Uterus (tissue), 4 donors: Measurements from ENCODE around the gene MS4A4A. TPM values are rescaled to one million over a fixed set of nuclear protein-coding genes. Genes with fewer than 3 reads are reported as not detected.

Source experiments
- DNase-seq, 2 donors: peaks; one replicate each; pipeline ENCODE4 v3.0.0-alpha.2; 2019 to 2020
- H3K27ac ChIP-seq, 2 donors: fragments of 200-600 bp; sonication (generic); 1 replicate in 1 of 2; 2 replicates in 1 of 2; pipeline ENCODE4 v1.5.1; 2016 to 2018
- H3K27me3 ChIP-seq, 2 donors: fragments of 200-600 bp; sonication (generic); one replicate each; pipeline ENCODE4 v1.5.1; 2018 to 2019; ENCODE audit warnings: control low read depth in 1 of 2
- H3K36me3 ChIP-seq, 2 donors: fragments of 200-600 bp; sonication (generic); one replicate each; pipeline ENCODE4 v1.5.1; 2019; ENCODE audit warnings: control low read depth in 1 of 2
- H3K4me1 ChIP-seq, 2 donors: fragments of 200-600 bp; sonication (generic); one replicate each; pipeline ENCODE4 v1.5.1; 2018 to 2019; ENCODE audit warnings: control low read depth in 1 of 2
- H3K4me3 ChIP-seq, 2 donors: fragments of 200-600 bp; sonication (generic); 1 replicate in 1 of 2; 2 replicates in 1 of 2; pipeline ENCODE4 v1.5.1; 2018 to 2019; ENCODE audit warnings: mild to moderate bottlenecking in 1 of 2
- H3K9me3 ChIP-seq, 2 donors: fragments of 200-600 bp; sonication (generic); one replicate each; pipeline ENCODE4 v1.5.1; 2019; ENCODE audit warnings: control low read depth in 1 of 2
- POLR2A ChIP-seq, 2 donors: fragments of 450-650 bp; IDR thresholded peaks; one replicate each; pipeline ENCODE4 v1.6.1; 2016; ENCODE audit warnings: antibody characterized with exemption in 2 of 2, mild to moderate bottlenecking in 1 of 2, moderate library complexity in 1 of 2
- intact Hi-C: fragments of 100-400 bp; cut with DNase I; formaldehyde crosslinking; loops from one replicate; pipeline ENCODE4 v1.15.1; 2023; ENCODE audit warnings: low total_unique reads
- total RNA-seq, 4 donors: library from RNA; depleted of rRNA in 3 of 4; stranded (reverse); fragments of >200 nt in 3 of 4; gene quantifications; one replicate each; pipeline versions ENCODE4 v1.1.0 to v1.2.4, GENCODE V29; 2014 to 2023
- TF ChIP-seq, protein P1 (sequence below), 4 experiments: fragments of 200-600 bp in 2 of 4; fragments of 450-650 bp in 2 of 4; sonication (generic) in 2 of 4; IDR thresholded peaks; one replicate each; pipeline ENCODE4 v1.5.1; 2016 to 2019; ENCODE audit warnings: antibody characterized with exemption in 4 of 4, mild to moderate bottlenecking in 2 of 4, moderate library complexity in 1 of 4
- donor health status: DM: yes; HTN: yes; CAD: no.

Gene MS4A4A
- total RNA-seq, 4 donors from 2014 or later, result 2.6 to 29.1 (median 14.3) TPM

DNA sequence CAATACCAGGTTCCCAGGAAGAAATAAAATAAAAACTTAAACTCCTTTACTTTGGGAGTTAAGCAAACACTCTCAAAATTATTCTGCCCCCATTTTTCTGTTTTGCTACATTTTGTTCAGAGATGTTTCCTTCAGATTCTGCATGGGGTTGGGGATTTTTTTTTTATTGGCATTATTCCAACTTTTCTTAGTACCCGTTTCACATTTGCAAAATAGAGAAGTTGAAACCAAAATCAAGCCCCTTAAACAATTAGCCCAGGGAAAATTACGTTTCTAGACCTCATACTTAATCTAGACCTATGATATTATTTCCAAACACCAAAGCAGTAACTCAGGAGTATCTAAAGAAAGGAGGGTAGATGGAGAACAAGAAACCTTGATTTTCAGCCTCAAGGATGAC, 77.3 kb downstream of the MS4A4A start:
- Histone ChIP-seq H3K9me3 (no peaks in the 10 kb centered on the region), H3K4me3 (no peak overlapping the region), H3K27ac (no peak overlapping the region), H3K36me3 (no peaks in the 10 kb centered on the region), H3K27me3 (no peaks in the 10 kb centered on the region), H3K4me1 (no peaks in the 10 kb centered on the region)
- no peak for DNase-seq
- intact Hi-C loops, result no loop called here
- TF ChIP-seq, protein P1, sequence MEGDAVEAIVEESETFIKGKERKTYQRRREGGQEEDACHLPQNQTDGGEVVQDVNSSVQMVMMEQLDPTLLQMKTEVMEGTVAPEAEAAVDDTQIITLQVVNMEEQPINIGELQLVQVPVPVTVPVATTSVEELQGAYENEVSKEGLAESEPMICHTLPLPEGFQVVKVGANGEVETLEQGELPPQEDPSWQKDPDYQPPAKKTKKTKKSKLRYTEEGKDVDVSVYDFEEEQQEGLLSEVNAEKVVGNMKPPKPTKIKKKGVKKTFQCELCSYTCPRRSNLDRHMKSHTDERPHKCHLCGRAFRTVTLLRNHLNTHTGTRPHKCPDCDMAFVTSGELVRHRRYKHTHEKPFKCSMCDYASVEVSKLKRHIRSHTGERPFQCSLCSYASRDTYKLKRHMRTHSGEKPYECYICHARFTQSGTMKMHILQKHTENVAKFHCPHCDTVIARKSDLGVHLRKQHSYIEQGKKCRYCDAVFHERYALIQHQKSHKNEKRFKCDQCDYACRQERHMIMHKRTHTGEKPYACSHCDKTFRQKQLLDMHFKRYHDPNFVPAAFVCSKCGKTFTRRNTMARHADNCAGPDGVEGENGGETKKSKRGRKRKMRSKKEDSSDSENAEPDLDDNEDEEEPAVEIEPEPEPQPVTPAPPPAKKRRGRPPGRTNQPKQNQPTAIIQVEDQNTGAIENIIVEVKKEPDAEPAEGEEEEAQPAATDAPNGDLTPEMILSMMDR (IDR thresholded peaks at IDR 0.05), result no peak
- no peak for TF ChIP-seq POLR2A (IDR thresholded peaks at IDR 0.05)

Other genes starting within 250 kb of the MS4A4A start
- not detected for gene OOSP2, start 240.3 kb upstream of the MS4A4A start, total RNA-seq
- gene MS4A3, start 224.0 kb upstream of the MS4A4A start, total RNA-seq, result not detected
- 1 to 10 TPM in 2 of 4 donors, under 1 TPM in 2; 0.62 to 3.2 (median 0.88) TPM for gene MS4A2, start 192.0 kb upstream of the MS4A4A start, total RNA-seq
- 10 to 100 TPM; 35.2 to 51.7 (median 40.3) TPM for gene MS4A6A, start 97.6 kb upstream of the MS4A4A start, total RNA-seq
- 1 to 10 TPM in 2 of 4 donors, not detected in 2; 1.8 to 2.5 TPM for gene MS4A4E, start 37.5 kb upstream of the MS4A4A start, total RNA-seq
- gene MS4A6E, start 46.6 kb downstream of the MS4A4A start, total RNA-seq, result not detected
- gene MS4A7, start 97.9 kb downstream of the MS4A4A start, total RNA-seq, result 10 to 100 TPM; 11.0 to 45.9 (median 29.0) TPM
- gene MS4A14, start 115.8 kb downstream of the MS4A4A start, total RNA-seq, result 1 to 10 TPM in 1 of 4 donors, under 1 TPM in 1, not detected in 2; 0.26 to 1.7 TPM
- not detected for gene MS4A5, start 148.9 kb downstream of the MS4A4A start, total RNA-seq
- gene MS4A1, start 175.2 kb downstream of the MS4A4A start, total RNA-seq, result 1 to 10 TPM in 1 of 4 donors, under 1 TPM in 2, not detected in 1; 0.12 to 1.9 (median 0.59) TPM
- not detected for gene MS4A12, start 212.1 kb downstream of the MS4A4A start, total RNA-seq
- not detected for gene MS4A13, start 234.7 kb downstream of the MS4A4A start, total RNA-seq